Measurements from ENCODE around the gene ZNF544.
A peak's percentile ranks its signal among the peaks of the same experiment; 100 is the strongest.
"Not testable (repeated sequence)": the region's sequence is repeated elsewhere in the genome, so short reads cannot be mapped to it uniquely, and the experiment has no call there.

Gene ZNF544

DNA sequence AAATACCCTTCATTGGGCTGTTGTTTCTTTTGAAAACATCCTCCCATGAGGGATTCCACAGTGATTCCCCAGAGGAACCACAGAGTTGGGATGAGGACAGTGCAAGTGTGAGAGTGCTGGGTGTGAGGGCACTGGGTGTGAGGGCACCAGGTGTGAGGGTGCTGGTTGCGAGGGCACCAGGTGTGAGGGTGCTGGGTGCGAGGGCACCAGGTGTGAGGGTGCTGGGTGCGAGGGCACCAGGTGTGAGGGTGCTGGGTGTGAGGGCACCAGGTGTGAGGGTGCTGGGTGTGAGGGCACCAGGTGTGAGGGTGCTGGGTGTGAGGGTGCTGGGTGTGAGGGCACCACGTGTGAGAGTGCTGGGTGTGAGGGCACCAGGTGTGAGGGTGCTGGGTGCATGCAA lies 29.5 kb downstream of the ZNF544 start:
- DNase-seq = not testable (repeated sequence)

DNA sequence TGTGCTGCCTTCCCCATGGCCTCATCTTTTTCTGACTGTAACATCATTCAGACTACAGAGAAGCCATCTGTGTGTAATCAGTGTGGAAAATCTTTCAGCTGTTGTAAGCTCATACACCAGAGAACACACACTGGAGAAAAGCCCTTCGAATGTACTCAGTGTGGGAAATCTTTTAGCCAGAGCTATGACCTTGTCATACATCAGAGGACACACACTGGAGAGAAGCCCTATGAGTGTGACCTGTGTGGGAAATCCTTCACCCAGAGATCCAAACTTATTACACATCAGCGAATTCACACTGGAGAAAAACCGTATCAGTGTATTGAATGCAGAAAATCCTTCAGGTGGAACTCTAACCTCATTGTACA lies 32.9 kb downstream of the ZNF544 start:
- no peak for DNase-seq

DNA sequence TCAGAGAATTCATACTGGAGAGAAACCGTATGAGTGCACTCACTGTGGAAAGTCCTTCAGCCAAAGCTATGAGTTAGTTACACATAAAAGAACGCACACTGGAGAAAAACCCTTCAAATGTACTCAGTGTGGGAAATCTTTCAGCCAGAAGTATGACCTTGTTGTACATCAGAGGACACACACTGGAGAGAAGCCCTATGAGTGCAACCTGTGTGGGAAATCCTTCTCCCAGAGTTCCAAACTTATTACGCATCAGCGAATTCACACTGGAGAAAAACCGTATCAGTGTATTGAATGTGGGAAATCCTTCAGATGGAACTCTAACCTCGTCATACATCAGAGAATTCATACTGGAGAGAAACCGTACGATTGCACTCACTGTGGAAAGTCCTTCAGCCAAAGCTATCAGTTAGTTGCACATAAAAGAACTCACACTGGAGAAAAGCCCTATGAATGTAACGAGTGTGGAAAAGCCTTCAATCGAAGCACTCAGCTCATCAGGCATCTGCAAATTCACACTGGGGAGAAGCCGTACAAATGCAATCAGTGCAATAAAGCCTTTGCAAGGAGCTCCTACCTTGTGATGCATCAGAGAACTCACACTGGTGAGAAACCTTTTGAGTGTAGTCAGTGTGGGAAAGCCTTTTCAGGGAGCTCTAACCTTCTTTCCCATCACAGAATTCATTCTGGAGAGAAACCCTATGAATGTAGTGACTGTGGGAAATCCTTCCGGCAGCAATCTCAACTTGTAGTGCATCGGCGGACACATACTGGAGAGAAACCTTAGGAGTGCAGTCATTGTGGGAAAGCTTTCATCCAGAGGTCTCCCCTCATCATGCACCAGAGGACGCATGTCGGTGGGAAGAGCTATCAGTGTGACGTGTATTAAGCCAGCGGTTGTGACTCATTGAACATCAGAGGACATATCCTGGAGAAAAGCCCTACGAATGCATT lies 33.5 kb downstream of the ZNF544 start:
- no peak for DNase-seq

DNA sequence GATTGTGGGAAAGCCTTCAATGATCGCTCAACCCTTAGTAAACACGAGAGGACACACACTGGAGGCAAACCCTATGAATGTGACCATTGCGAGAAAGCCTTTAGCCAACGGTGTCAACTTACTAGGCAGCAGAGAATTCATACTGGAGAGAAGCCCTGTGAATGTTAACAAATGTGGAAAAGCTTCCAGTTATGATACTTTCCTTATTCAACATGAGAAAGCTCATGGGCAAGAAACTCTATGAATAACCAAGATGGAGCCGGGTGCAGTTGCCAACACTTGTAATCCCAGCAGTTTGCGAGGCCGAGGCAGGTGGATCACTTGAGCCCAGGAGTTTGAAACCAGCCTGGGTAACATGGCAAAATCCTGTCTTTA lies 34.2 kb downstream of the ZNF544 start:
- no peak for DNase-seq

DNA sequence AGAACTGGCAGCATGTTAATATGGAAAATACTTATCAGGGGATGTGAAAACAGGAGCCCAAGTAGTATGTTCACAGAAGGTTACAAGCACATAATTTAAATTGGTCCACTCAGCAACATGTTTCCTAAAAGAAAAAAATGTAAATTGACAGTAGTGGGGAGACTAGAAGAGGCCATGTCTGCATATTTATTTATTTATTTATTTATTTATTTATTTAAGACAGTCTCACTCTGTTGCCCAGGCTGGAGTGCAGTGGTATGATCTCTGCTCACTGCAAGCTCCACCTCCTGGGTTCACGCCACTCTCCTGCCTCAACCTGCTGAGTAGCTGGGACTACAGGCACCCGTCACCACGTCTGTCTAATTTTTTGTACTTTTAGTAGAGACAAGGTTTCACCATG lies 36.4 kb downstream of the ZNF544 start:
- no peak for DNase-seq

DNA sequence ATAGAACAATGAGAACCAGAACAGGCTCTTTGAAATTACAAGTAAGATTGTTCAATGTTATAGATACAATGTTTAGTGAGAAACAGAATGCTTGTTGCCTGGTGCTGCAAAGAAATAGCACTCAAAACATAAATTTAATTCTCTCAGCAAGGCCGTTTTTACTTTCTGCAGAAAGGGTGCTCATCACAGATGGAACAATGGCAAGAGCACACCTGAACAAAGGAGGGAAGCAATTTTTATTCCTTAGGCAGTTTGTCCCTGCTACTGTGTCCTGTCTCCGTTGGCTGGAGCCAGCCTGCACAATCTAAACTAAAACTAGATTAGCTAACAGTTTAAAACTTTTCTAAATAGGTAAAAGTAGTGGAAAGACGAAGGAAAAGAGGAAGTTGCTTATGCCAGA lies 39.6 kb downstream of the ZNF544 start:
- DNase-seq = no peak

DNA sequence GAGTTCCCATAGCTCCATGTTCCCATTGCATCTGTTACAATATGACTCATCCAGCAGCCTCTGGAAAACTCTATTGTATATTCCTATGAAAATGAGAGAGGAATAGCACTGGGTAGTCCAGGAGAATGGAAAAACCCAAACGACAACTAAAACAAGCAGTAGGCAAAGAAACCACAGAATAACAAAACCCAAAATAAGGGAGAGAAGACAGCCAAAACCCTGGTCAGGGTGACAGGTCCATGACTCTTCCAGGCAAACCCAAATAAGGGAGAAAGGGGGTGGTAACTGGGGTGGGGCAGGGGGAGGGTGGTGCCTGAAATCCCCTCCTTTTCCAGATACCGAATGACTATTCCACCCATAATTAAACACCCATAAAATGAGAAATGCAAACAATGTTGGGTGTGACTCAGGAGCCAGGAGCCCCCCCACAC lies 46.1 kb downstream of the ZNF544 start:
- DNase-seq = no peak

DNA sequence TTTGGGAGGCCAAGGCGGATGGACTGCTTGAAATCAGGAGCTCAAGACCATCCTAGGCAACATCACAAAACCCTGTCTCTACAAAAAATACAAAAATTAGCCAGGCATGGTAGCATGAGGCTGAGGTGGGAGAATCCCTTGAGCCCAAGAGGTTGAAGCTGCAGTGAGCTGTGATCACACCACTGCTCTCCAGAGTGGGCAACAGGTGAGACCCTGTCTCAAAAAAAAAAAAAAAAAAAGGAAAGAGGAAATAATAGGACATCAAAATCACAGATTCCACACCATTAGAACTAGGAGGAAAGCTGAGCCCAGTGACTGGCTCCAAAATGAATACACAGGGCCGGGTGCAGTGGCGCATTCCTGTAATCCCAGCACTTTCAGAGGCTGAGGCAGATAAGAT lies 46.9 kb downstream of the ZNF544 start:
- DNase-seq = no peak

DNA sequence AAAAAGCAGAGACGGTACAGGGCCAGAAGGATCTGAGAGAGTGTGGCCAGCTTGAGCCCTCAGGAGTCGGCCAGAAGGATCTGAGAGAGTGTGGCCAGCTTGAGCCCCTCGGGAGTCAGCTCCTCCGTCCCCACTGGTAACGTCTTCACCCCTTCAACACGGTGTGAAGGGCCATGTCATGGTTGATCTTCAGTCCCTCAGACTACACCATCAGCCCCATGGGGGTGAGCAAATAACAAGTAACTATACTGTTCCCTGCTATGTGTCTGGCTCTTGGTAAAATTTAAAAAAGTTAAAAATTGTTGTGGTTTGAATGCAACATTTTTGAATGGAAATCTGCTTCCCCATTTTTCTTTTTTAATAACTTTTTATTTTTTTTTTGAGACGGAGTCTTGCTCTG lies 48.5 kb downstream of the ZNF544 start:
- no peak for DNase-seq

DNA sequence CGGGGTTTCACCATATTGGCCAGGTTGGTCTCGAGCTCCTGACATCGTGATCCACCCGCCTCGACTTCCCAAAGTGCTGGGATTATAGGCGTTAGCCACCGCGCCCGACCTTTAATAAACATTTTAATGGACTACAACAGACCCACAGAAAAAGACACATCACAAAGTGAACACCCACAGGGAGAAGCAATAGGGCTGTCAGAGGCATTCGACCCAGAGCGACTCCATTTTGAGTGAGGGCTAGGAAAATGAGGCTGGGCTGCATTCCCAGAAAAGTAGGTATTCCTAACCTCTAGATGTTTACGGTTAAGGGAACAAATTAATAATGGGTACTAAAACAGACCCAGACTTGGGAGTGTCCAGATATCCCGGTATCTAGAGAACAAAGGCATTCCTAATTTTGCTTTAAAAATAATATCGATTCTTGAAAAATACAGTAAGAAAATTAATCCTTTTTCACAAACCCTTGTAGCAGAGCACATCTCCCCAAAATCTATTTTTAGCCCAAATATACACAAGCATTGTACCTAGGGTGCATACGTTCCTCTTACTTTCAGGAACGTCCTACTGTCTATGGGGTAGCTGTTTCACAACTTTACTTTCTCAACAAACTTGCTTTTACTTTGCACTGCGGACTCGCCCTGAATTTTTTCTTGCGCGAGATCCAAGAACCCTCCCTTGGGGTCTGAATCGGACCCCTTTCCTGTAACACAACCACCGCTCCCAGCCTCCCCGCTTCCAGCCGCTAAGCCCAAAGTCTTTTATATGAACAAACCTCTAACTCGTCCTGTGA lies 49.2 kb downstream of the ZNF544 start:
- DNase-seq = no peak

DNA sequence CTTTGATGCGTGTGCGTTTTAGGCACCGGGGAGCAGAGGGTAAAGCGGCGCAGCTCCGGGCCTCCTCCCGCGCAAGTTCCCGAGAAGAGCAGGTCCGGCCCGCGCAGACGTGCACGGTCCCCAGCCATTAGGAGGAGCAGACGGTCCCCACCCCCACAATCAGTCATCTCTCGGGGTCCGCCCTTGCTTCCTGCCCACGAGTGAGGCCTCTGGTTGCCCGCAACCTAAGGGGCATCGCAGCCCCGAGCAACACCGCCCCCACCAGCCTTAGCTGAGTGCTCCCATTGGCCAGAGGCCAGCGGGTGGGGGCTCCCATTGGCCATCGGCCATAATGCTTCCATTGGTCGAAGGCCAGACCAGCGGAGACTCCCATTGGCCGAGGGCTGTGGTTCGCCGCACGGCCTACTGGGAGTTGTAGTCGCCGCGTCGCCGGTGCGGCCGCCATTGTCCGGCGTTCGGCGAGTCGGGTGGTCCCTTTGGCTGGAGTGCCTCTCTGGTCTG lies 49.9 kb downstream of the ZNF544 start, which contains the start of gene ZNF8:
Gene ZNF8, plus strand, starts transcription at position 415 of the 501 bp plus-strand sequence. CDS start 127 bp downstream, outside the sequence.
- DNase-seq = peak; percentile 98

DNA sequence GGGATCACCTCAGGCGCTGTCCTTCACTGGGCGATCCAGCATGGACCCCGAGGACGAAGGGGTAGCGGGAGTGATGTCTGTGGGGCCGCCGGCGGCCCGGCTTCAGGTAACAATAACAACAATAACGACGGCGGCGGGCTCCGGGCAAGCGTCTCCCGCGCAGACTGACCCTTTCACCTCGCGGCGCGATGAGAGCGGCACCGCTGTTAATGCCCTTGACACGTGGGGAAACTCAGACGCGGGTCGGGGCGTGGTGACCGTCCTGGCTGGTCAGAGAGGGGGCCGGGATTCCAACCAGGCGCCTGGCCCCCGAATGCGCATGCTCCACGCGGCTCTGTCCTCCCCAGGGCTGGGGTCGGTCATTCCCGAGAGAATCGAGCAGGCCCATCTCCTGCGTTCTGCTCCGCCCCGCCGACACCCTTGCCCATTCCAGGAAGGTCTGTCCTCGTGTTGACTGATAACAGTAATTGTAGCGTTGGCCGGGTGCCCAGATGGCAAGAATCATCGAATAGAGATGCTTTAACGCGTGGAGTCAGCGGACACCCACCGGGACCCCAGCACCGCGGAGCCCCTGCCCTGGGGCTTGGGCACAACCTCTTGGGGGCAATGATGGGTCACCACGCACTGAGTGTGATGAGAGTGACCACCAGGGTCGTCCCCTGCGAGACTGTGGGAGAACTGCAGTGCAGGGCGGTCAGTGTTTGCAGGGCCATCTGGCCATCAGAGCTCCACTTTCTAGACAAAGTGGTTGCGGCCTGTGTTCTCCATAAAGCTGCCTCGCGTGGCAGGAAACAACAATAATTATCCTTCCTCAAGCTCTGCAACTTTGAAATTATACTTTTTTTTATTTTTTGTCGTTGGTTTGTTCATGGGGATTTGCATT lies 50.6 kb downstream of the ZNF544 start:
- peak; percentile 40 for DNase-seq

DNA sequence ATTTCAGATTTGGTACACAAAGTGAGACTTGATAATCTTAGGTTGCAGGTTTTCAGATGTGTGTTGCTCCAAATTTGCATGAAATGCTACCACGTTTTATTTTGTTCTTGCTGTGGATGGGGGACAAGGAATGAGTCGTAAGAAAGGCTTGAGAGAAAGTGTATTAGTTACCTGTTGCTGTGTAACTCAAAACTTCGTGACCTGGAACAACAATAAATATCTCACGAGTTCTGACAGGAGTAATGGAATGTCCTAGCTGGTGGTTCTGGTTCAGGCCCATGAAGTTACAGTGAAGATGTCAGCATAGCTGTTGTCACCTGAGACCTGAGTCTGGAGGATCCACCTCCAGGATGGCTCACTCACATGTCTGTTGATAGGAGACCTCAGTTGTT lies 51.2 kb downstream of the ZNF544 start:
- no peak for DNase-seq

DNA sequence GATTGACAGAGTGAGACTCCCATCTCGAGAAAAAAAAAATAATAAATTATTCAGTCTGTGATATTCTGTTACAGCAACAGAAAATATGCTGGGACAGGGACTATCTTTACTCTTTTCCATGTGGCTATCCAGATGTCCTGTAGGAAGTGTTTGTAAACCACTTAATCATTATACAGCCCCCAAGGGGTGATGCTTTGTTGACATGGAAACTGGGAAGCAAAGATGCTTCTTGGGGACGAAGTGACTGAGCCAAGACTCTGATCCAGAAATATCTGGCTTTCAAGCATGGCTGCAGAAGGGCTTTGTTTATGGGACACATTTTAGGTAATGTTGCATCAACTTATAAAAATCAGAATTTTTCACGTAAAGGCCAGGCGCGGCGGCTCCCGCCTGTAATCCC lies 55.5 kb downstream of the ZNF544 start:
- no peak for DNase-seq

DNA sequence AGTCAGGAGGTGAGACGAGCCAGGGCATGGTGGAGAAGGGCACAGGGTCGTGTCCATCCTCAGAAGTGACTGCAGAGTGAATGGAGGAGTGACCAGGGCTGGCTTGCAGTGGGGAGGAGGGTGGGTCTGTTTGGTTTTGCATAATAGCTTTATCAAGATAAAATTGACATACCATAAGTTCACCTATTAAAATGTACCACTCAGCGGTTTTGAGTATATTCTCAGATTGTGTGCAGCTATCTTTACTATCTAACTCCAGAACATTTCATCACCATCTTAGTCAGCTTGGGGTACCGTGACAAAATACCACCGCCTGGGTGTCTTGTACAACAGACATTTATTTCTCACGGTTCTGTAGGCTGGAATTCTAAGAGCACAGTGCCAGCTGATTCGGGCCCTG lies 63.2 kb downstream of the ZNF544 start:
- DNase-seq = no peak

DNA sequence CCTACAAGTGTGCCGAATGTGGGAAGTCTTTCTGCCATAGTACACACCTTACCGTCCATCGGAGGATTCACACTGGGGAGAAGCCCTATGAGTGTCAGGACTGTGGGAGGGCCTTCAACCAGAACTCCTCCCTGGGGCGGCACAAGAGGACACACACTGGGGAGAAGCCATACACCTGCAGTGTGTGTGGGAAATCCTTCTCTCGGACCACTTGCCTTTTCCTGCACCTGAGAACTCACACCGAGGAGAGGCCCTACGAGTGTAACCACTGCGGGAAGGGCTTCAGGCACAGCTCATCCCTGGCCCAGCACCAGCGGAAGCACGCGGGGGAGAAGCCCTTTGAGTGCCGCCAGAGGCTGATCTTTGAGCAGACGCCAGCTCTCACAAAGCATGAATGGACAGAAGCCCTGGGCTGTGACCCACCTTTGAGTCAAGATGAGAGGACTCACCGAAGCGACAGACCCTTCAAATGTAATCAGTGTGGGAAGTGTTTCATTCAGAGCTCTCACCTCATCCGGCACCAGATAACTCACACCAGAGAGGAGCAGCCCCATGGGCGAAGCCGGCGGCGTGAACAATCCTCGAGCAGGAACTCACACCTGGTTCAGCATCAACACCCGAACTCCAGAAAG lies 66.1 kb downstream of the ZNF544 start:
- DNase-seq = no peak

DNA sequence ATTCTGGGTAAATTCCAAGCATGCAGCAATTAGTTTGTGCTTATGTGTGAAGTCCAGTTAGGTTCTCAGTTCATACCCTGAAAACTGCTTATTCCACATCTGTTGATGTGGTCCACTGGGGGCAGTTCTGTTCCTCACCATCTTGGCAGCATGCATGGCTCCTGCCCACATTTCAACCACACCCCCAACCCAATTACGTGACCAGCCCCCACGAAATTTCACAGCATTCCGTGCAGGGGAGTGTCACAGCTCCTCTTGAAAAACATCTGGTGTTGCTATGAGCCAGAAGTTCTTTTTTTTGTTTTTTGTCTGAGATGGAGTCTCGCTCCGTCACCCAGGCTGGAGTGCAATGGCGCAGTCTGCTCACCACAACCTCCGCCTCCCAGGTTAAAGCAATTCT lies 67.4 kb downstream of the ZNF544 start:
- no peak for DNase-seq

DNA sequence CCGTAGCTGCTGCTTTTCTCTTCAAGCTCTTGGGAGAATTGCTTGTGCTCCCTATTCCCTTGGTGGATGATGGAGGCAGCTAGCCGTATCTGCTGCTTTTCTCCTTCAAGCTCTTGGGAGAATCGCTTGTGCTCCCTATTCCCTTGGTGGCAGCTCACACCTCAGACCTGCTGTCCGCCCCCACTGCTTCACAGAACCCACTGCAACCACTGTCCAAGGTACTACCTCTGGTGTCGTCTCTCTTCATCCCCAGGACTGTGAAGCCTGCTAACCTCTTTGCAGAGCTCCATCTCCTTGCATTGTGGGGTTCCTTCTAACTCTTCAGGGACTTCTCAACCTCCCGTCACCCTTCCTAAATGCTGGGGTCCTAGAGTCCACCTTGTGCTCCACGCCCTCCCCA lies 71.9 kb downstream of the ZNF544 start:
- no peak for DNase-seq

DNA sequence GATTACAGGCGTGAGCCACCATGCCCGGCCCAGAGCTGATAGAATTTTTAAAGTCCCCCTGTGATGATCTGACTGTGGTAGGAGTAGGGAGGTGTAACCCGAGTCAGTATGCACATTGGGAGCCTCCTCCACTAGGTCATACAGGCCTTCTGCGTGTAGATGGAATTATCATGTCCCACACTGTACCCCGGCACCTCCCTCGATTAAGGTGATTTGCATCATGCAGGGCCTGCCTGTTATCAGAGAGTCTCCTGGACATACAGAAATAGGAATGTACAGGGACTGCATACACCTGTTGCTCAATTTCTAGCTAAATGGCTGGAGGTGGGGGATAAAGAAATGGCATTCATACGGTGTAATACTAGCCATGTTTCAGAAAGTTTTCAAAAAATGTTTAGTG lies 75.5 kb downstream of the ZNF544 start:
- DNase-seq = no peak

DNA sequence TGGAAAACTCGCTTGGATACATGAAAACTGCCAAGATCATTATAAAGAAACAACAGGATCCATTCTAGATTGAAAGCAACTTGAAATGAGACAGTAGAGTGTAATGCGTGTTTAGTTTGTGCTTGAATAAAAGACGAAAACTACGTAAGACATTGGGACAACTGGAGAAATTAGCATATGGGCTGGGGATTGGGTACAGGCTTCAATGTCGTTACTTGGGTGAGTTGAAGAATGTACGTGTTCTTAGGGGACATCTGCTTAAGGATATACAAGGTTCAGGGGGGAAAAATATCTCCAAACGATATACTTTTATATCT lies 76.0 kb downstream of the ZNF544 start:
- DNase-seq = no peak

DNA sequence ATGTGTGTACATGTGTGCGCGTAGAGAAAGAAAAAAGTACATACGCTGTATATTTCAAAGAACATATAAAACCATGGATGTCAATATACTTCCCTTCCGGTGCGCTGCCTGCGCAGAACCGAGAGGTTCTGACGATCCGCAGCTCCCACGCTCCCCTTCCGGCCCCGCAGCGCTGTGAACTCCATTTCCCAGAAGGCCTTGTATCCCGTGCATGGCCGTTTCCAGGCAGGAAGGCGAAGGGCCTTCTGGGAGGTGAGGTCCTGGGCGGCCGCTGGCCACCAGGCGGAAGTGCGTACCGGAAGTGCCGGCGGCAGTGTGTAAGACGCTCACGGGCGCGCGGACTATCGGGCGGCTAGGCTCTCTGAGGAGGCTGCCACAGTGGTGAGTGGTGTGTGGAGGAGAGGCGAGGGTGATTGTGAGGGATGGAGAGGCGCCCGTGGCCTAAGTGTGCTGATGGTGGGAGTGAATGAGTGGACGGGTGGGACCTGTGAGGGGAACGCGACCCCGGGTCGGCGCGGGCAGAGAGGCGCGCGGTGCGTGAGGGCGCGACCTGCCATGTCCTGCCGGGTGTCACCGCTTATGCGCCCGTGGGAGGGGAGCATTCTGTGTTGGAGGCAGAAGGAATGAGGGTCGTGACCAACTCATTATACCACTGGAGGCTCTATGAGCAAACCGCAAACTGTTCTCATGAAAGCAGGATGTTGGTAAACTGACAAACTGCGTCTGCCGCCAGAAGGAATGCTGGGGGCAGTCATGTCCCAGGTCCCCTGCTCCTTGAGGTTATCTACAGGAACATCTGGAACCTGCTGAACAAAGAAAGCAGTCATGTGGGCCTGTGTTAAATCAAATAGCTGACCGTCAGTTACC lies 76.6 kb downstream of the ZNF544 start, which contains the start of gene ERVK3-1:
Gene ERVK3-1, plus strand, starts transcription at position 313 of the 867 bp plus-strand sequence. CDS start 6,792 bp downstream, outside the sequence.
- DNase-seq = peak; percentile 93
